Activated T-cell treated with anti-CD3 and anti-CD28 coated beads, Interleukin-2, amount 50 U/mL, for 4 hours (primary cell): ENCODE measurements around the gene PTPA. TPM values are rescaled to one million over a fixed set of nuclear protein-coding genes. Genes with fewer than 3 reads are reported as not detected.

Source experiments
- ATAC-seq, 2 donors: fragments of 200-7000 bp; cut with Tn5 transposase; one replicate each; pipeline ENCODE4 v1.10.0; 2021
- DNase-seq: peaks from one replicate; pipeline ENCODE4 v3.0.0-alpha.2; 2020
- H3K27me3 Mint-ChIP-seq: one replicate; pipeline ENCODE4 v1.8.0; 2021; ENCODE audit warnings: low read depth, mixed read lengths
- H3K36me3 Mint-ChIP-seq: one replicate; pipeline ENCODE4 v1.8.0; 2022; ENCODE audit warnings: mixed read lengths; ENCODE audit not compliant: insufficient read depth
- H3K4me1 Mint-ChIP-seq: one replicate; pipeline ENCODE4 v1.8.0; 2021; ENCODE audit warnings: low read depth, mixed read lengths
- H3K4me3 Mint-ChIP-seq: one replicate; pipeline ENCODE4 v1.8.0; 2021; ENCODE audit warnings: mild to moderate bottlenecking, moderate library complexity, mixed read lengths
- H3K9me3 Mint-ChIP-seq: one replicate; pipeline ENCODE4 v1.8.0; 2021; ENCODE audit warnings: mixed read lengths
- total RNA-seq, 3 donors: library from RNA; stranded (reverse); gene quantifications; one replicate each; pipeline ENCODE4 v1.2.1, GENCODE V29; 2021

The PTPA gene
- total RNA-seq, 3 donors from 2014 or later = 80.7 to 90.2 (median 89.9) TPM

DNA sequence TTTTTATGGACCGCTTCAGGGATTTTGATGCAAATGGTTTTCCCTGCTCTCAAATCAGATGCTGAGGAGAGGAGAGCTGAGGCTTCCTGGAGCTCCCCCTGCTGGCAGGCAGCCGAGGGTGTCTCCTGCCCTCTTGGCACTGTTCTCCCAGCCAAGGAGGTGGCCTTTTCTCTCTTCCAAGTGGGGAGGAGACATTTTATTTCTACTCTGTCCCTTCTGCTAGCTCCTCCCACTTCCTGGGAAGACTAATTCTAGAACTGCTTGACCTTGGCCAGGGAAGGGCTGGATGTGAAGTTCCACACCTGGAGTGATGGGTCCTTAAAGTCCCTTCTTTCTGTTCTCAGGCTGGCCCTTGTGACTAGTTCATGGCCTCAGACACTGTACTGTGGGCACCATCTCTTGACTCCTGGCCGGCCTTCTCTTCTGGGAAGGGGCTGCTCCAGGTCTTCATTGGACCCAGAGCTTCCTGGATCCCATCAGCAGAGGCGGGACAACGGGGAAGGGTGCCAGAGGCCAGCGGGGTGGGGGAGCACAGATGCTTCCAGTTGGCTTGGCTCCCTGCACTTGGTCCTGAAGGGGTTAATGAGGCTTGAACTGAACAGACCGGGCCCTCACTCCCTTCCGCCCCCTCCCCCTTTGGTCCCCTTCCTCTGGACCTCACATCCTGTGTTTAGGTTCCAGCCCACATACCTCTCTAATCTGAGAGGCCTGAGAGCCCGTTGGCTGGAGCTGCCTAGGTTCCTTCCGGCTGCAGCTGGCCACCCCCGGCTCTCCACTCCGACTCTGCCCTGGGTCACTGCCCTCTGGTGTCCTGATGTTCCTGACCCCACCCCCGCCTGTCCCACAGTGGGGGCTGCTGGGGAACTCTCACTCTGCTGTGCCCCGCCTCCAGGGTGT lies 32.1 kb downstream of the PTPA start:
- H3K4me1 Mint-ChIP-seq = peaks cover 40% of the 10 kb centered on the region
- no peak overlapping the region for H3K4me3 Mint-ChIP-seq
- H3K36me3 Mint-ChIP-seq = peaks cover 12% of the 10 kb centered on the region
- no peaks in the 10 kb centered on the region for H3K9me3 Mint-ChIP-seq
- ATAC-seq (no peak), DNase-seq (peak; percentile 75)
- H3K27me3 Mint-ChIP-seq = no peaks in the 10 kb centered on the region

DNA sequence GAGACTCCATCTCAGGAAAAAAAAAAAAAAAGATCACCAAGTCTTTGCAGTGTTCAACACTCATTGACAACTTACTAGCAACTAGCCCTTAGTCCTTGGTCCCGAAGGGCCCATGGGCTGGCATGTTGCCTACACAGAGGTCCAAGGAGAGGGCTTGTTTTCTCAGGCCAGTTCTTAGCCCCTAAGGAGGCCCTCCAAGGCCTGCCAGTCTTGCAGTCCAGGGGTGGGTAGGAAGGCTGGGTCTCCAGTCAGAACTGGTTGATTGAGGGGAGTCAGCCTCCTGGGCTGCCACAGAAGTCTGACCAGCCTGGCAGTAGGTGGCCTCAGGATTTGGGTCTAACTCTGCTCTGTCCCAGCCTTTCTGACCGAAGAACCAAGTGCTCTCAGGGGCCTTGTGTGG lies 34.1 kb downstream of the PTPA start:
- H3K36me3 Mint-ChIP-seq = peaks cover 12% of the 10 kb centered on the region
- DNase-seq (no peak), ATAC-seq (no peak)
- H3K4me1 Mint-ChIP-seq = peaks cover 27% of the 10 kb centered on the region
- H3K4me3 Mint-ChIP-seq = no peak overlapping the region
- H3K9me3 Mint-ChIP-seq = no peaks in the 10 kb centered on the region
- no peaks in the 10 kb centered on the region for H3K27me3 Mint-ChIP-seq

DNA sequence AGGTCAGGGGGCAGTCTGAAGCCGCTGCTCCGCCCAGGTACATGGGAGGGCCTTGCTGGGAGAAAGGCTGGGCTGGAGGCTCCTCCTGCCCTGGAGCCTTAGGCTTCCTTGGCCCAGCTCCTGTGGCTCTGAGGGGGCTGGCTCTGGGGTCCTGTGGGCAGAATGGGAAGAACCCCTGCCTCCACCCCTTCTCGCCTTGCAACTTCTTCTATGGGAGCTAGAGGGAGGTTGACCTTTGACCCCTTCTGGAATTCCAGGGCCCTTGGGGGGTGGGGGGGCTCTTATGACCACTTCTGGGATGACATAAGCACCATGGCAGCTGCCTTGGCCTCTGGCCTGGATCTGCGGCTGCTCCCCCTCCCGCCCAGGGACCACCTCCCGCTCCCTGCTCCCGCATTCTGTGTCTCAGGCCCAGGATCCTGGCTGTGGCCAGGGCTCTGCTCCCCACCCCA lies 34.7 kb downstream of the PTPA start:
- H3K4me3 Mint-ChIP-seq = no peak overlapping the region
- ATAC-seq (no peak), DNase-seq (no peak)
- H3K4me1 Mint-ChIP-seq = peaks cover 22% of the 10 kb centered on the region
- no peaks in the 10 kb centered on the region for H3K9me3 Mint-ChIP-seq
- no peaks in the 10 kb centered on the region for H3K27me3 Mint-ChIP-seq
- peaks cover 12% of the 10 kb centered on the region for H3K36me3 Mint-ChIP-seq

DNA sequence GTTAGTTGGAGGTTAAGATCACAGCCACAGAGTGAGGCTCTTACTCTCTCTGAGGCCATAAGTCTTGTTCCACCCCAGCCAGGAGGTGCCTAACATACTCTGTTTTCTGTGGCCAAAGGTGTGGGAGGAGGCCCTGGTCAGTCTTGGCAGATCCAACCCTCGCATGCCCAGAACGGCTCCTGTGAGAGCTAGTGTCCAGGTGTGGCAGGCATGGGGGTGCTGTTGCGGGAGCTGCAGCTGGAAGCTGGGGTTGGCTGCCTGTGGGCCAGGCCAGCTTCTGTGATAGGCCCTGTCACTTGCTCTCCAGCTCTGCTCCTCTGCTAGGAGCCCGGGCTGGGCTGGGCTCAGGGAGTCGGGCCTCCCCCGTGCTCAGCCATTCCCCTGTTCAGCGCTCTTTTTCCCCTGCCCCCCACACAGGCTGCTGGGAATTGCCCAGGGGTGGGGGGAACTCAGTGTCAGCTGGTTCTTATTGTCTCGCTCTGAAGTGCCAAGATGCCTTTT lies 35.3 kb downstream of the PTPA start:
- no peak overlapping the region for H3K4me3 Mint-ChIP-seq
- H3K27me3 Mint-ChIP-seq = no peaks in the 10 kb centered on the region
- ATAC-seq (no peak), DNase-seq (no peak)
- no peaks in the 10 kb centered on the region for H3K9me3 Mint-ChIP-seq
- H3K4me1 Mint-ChIP-seq = peaks cover 16% of the 10 kb centered on the region
- H3K36me3 Mint-ChIP-seq = peaks cover 15% of the 10 kb centered on the region

DNA sequence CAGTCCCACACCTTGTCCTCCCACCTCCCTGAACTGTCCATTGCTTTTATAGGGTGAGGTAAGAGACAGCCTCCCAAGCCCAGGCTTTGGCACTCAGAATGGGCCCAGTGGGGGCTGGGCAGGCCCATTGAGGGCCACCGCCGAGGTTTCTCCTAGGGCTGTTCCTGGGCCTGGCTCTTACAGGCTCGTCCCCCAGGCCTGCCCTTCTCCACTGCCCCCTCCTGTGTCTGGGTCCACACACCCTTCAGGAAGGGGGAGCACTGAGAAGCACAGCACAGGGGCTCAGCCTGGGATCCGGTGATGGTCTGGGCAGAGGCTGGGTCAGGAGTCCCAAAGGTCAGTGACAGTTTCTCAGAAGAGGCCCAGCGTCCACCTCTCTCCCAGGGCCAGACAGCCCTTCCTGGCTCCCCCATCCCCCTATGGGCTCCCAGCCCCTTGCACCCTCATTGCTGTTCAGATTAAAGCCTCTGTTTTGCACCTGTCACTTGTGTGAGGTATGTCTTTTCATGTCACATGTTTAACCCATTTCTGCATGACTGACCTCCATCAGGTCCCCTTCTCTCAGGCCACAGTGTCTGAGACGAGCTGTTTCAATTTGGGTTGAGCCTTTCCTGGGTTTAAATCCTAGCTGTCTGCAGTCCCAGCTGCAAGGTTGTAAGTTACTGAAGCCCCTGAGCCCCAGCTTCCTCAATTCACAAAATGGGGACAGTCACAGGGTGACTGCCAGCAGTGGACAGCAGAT lies 37.4 kb downstream of the PTPA start:
- Mint-ChIP-seq H3K27me3 (no peaks in the 10 kb centered on the region), H3K4me1 (peaks cover 2% of the 10 kb centered on the region), H3K36me3 (peaks cover 14% of the 10 kb centered on the region), H3K9me3 (no peaks in the 10 kb centered on the region), H3K4me3 (no peak overlapping the region)
- ATAC-seq (no peak), DNase-seq (no peak)

DNA sequence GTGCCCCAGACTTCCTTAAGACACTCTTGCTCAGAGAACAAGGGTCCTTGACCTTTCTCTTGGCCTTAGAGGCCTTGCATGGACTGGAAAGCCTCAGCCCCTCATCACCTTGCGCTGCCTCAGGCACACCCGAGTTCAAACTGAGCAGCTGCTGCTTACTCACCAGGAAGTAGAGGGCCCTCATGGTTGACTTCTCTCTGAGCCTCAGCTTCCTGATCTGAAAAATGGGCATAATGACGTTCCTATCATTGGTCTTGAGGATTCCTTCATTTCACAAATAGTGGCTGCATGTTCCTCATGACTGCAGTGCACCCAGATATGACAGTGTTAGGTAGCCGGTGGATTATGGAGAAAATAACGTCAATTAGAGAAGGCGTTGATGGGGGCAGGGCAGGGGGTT lies 38.2 kb downstream of the PTPA start:
- ATAC-seq (no peak), DNase-seq (no peak)
- no peak overlapping the region for H3K4me3 Mint-ChIP-seq
- H3K27me3 Mint-ChIP-seq = no peaks in the 10 kb centered on the region
- H3K36me3 Mint-ChIP-seq = peaks cover 10% of the 10 kb centered on the region
- H3K4me1 Mint-ChIP-seq = no peaks in the 10 kb centered on the region
- no peaks in the 10 kb centered on the region for H3K9me3 Mint-ChIP-seq

DNA sequence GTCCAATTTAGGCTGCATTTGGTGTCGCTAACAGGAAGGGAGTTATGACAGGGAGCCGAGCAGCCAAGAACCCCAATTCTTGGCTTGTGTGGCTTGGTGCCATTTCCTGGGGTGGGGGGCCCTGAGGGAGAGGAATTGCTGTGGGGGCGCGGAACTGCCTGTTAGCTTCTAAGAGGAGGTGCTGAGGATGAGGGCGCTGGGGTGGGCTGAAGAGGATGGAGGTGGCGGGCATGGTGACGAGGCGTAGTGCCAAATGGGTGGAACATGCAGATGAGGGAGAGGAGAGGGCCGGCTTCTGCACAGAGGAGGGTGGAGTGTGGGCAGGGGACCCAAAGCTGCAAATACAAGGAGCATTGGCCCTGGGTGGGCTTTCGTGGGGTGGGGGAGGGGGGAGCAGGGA lies 38.9 kb downstream of the PTPA start:
- Mint-ChIP-seq H3K4me3 (no peak overlapping the region), H3K27me3 (no peaks in the 10 kb centered on the region), H3K9me3 (no peaks in the 10 kb centered on the region), H3K4me1 (no peaks in the 10 kb centered on the region), H3K36me3 (peaks cover 10% of the 10 kb centered on the region)
- DNase-seq (no peak), ATAC-seq (no peak)

DNA sequence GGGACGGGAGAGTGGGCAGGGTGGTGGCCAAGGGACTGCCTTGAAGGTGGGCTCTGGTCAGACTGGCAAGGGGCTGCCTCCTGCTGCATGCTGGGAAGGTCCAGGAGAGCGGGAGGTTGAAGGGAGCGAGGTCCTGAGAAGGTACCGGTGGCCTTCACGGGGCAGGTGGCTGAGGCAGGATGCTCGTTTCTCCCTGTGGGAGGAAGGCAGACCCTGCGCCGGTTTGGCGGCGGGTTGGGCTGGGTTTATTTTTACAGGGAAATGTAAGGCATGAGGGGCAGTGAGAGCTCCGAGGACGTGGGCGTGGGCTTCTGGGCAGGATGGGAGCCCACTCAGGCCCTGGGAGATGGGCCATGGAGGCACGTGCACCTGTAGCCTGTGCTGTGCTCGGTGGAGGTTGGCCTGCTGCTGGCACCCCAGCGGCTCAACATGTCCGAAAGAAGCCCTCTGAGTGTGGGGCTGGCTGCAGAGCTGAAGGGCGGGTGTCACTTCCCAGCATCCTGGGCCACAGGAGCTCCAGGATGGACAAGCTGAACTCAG lies 39.5 kb downstream of the PTPA start:
- H3K36me3 Mint-ChIP-seq = peaks cover 10% of the 10 kb centered on the region
- H3K4me3 Mint-ChIP-seq = no peak overlapping the region
- no peak for ATAC-seq

DNA sequence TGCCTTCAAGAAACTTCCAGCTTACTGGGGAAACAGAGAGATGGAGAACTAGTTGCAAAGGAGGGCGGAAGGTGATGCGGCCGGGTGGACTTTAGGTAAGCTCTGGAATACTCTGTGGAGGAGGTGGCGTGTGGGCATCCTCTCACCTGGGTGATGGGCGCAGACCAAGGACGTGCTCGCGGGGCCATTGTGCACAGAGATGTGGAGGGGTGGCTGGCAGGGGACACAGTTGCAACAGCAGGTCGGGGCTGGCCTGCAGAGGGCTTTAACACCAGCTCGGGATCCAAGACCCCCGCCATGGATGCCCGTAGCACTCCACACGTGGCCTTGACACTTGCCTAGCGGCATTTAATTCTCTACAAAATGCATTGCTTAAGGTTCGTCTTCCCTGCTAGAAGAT lies 40.3 kb downstream of the PTPA start:
- H3K4me1 Mint-ChIP-seq = no peaks in the 10 kb centered on the region
- no peak overlapping the region for H3K4me3 Mint-ChIP-seq
- DNase-seq (no peak), ATAC-seq (no peak)
- H3K9me3 Mint-ChIP-seq = no peaks in the 10 kb centered on the region
- H3K27me3 Mint-ChIP-seq = no peaks in the 10 kb centered on the region
- peaks cover 10% of the 10 kb centered on the region for H3K36me3 Mint-ChIP-seq

More for the DNA sequence above, 39.5 kb downstream of the PTPA start:
- H3K27me3 Mint-ChIP-seq = no peaks in the 10 kb centered on the region
- no peaks in the 10 kb centered on the region for H3K4me1 Mint-ChIP-seq
- no peaks in the 10 kb centered on the region for H3K9me3 Mint-ChIP-seq
- no peak for DNase-seq

DNA sequence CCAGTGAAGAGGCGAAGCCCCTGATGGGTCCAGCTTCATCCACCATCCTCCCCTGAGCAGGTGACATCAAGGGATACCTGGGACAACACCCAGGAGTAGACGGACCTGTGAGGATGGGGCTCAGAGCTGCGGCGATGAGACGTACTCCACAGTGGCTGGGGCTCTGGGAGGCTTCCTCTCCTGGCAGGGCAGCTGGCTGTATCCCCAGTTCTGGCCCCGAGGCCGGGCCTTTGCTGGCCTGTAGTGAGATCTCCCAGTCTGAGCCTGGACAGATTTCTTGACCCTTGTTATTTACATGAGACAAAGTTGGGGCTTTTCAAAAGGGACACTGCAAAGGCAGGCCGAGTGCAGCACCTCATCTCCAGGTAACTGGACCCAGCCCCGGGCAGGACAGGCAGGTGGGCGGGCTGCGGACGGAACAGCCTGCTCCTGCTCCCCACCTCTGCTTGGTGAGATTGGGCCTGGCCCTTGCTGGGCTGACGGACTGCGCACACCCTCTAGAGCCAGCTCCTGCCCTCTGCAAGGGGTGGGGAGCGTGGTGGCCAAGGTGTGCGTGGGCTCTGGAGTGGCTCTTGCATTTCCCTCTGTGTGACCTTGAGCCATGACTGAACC lies 43.8 kb downstream of the PTPA start:
- Mint-ChIP-seq H3K4me1 (no peaks in the 10 kb centered on the region), H3K36me3 (peaks cover 7% of the 10 kb centered on the region), H3K4me3 (no peak overlapping the region), H3K27me3 (no peaks in the 10 kb centered on the region), H3K9me3 (no peaks in the 10 kb centered on the region)
- DNase-seq (no peak), ATAC-seq (no peak)

DNA sequence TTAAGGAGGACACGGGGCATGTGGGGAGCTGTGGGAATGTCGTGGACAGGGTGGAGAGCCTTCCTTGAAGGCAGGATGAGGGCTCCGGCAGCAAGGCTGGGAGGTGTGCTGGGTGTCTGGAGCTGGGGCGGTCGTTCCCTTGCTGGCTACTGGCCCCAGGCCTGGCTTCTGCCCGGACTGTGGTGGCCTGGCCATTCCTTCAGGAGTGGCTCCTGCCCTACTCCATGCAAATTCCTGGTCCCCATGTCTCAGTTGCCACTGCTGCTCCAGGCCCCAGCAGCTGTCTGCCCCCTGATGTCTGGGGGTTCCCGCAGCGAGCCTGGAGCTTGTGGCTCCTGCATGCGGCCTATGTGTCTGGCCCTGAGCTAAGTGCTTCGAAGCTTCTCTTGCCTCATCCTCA lies 44.9 kb downstream of the PTPA start:
- no peaks in the 10 kb centered on the region for H3K9me3 Mint-ChIP-seq
- H3K36me3 Mint-ChIP-seq = peaks cover 6% of the 10 kb centered on the region
- no peak overlapping the region for H3K4me3 Mint-ChIP-seq
- no peaks in the 10 kb centered on the region for H3K4me1 Mint-ChIP-seq
- DNase-seq (no peak), ATAC-seq (no peak)
- no peaks in the 10 kb centered on the region for H3K27me3 Mint-ChIP-seq

DNA sequence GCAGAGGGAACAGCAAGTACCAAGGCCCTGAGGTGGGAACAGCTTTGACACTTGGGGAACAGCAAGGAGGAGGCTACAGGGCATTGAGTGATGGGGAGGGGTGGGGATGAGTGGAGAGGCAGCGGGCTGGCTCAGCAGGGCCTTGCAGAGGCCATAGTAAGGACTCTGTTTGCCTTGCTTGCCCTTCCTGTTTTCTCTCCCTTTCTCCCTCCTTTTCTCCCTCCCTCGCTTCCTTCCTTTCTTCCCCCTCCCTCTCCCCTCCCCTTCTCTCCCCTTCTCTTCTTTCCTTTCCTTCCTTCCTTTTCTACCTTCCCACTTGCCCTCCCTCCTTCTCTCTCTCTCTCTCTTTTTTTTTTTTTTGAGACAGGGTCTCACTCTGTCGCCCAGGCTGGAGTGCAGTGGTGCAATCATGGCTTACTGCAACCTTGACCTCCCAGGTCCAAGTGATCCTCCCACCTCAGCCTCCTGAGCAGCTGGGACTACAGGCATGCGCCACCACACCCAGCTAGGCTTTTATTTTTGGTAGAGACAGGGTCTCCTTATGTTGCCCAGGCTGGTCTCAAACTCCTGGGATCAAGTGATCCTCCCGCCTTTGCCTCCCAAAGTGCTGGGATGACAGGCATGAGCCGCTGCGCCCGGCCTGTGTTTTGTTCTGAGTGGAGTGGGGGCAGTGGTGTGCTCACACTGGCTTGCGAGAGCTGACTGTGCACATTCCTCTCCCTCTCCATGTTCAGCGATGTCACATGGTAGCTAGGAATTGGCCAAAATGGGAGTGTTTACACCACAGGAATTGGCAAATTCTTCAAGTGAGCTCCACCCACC lies 49.7 kb downstream of the PTPA start:
- H3K27me3 Mint-ChIP-seq = no peaks in the 10 kb centered on the region
- H3K9me3 Mint-ChIP-seq = no peaks in the 10 kb centered on the region
- no peak overlapping the region for H3K4me3 Mint-ChIP-seq
- H3K36me3 Mint-ChIP-seq = no peaks in the 10 kb centered on the region
- H3K4me1 Mint-ChIP-seq = no peaks in the 10 kb centered on the region
- DNase-seq (no peak), ATAC-seq (no peak)

DNA sequence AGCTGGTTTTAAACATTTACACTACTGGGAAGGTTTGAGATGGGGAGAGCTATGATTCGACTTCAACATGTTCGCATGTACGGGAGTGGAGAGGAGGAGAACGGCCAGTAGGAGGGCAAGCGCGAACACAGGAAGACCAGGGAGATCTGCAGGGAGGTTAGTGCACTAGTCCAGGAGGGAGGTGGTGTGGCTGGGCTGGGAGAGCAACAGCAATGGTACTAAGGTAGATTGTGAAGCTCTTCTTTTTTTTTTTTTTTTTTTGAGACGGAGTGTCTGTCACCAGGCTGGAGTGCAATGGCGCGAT lies 50.3 kb downstream of the PTPA start:
- Mint-ChIP-seq H3K4me3 (no peak overlapping the region), H3K27me3 (no peaks in the 10 kb centered on the region), H3K4me1 (no peaks in the 10 kb centered on the region), H3K9me3 (no peaks in the 10 kb centered on the region), H3K36me3 (no peaks in the 10 kb centered on the region)
- ATAC-seq (no peak), DNase-seq (no peak)
